H9 (cell line): Measurements from ENCODE around the gene CFAP99. TPM values are rescaled to one million over a fixed set of nuclear protein-coding genes. Genes with fewer than 3 reads are reported as not detected.

Experiments
- DNase-seq: peaks from one replicate; pipeline ENCODE4 v3.0.0-alpha.2; 2017
- H2AFZ ChIP-seq: one replicate; pipeline ENCODE4 v1.6.1; 2013; ENCODE audit warnings: mild to moderate bottlenecking, low read length, control low read depth, moderate library complexity
- H2AK5ac ChIP-seq: 2 replicates; pipeline ENCODE4 v1.6.1; 2013; ENCODE audit warnings: low read length, control low read depth, mixed read lengths; ENCODE audit not compliant: insufficient read length
- H2BK120ac ChIP-seq: one replicate; pipeline ENCODE4 v1.6.1; 2013; ENCODE audit warnings: low read depth, mild to moderate bottlenecking, low read length, control low read depth, inconsistent platforms; ENCODE audit not compliant: poor library complexity, severe bottlenecking
- H2BK12ac ChIP-seq: 2 replicates; pipeline ENCODE4 v1.6.1; 2013; ENCODE audit warnings: low read length, control low read depth, mixed read lengths, low read depth; ENCODE audit not compliant: insufficient read length
- H2BK15ac ChIP-seq: 2 replicates; pipeline ENCODE4 v1.6.1; 2013; ENCODE audit warnings: low read depth, low read length, control low read depth
- H2BK20ac ChIP-seq: one replicate; pipeline ENCODE4 v1.6.1; 2013; ENCODE audit warnings: low read depth, mild to moderate bottlenecking, low read length, control low read depth, inconsistent platforms; ENCODE audit not compliant: poor library complexity, severe bottlenecking
- H2BK5ac ChIP-seq: 2 replicates; pipeline ENCODE4 v1.6.1; 2013; ENCODE audit warnings: low read length, control low read depth, mixed read lengths; ENCODE audit not compliant: insufficient read length
- H3K14ac ChIP-seq: 2 replicates; pipeline ENCODE4 v1.6.1; 2013; ENCODE audit warnings: low read length, control low read depth; ENCODE audit not compliant: insufficient read depth
- H3K18ac ChIP-seq: 2 replicates; pipeline ENCODE4 v1.6.1; 2013; ENCODE audit warnings: low read depth, mild to moderate bottlenecking, mixed read lengths, low read length, control low read depth; ENCODE audit not compliant: insufficient read length
- H3K23ac ChIP-seq: 2 replicates; pipeline ENCODE4 v1.6.1; 2013; ENCODE audit warnings: low read length, control low read depth, mixed read lengths, low read depth; ENCODE audit not compliant: insufficient read length
- H3K23me2 ChIP-seq: 2 replicates; pipeline ENCODE4 v1.6.1; 2013; ENCODE audit warnings: low read depth, mild to moderate bottlenecking, mixed read lengths, low read length, control low read depth; ENCODE audit not compliant: insufficient read length, poor library complexity, severe bottlenecking
- H3K27ac ChIP-seq: 2 replicates; pipeline ENCODE4 v1.5.1; 2013; ENCODE audit warnings: low read length, control low read depth, mixed read lengths, low read depth; ENCODE audit not compliant: insufficient read length
- H3K27me3 ChIP-seq: 2 replicates; pipeline ENCODE4 v1.6.1; 2013; ENCODE audit warnings: low read length, control low read depth, inconsistent platforms; ENCODE audit not compliant: insufficient read depth
- H3K4ac ChIP-seq: 2 replicates; pipeline ENCODE4 v1.6.1; 2013; ENCODE audit warnings: low read depth, mild to moderate bottlenecking, control low read depth, inconsistent platforms, low read length, moderate library complexity
- H3K4me1 ChIP-seq: 2 replicates; pipeline ENCODE4 v1.6.1; 2013; ENCODE audit warnings: low read length, control low read depth, inconsistent platforms; ENCODE audit not compliant: insufficient read depth
- H3K4me2 ChIP-seq: 2 replicates; pipeline ENCODE4 v1.6.1; 2013; ENCODE audit warnings: low read length, control low read depth, mixed read lengths; ENCODE audit not compliant: insufficient read length, insufficient read depth
- H3K56ac ChIP-seq: 2 replicates; pipeline ENCODE4 v1.6.1; 2013; ENCODE audit warnings: low read depth, mild to moderate bottlenecking, mixed read lengths, low read length, control low read depth; ENCODE audit not compliant: insufficient read length
- H3K79me1 ChIP-seq: 2 replicates; pipeline ENCODE4 v1.6.1; 2013; ENCODE audit warnings: low read depth, mild to moderate bottlenecking, moderate library complexity, low read length, control low read depth, inconsistent platforms; ENCODE audit not compliant: insufficient read depth, poor library complexity, severe bottlenecking
- H3K79me2 ChIP-seq: 2 replicates; pipeline ENCODE4 v1.6.1; 2013; ENCODE audit warnings: low read length, control low read depth, inconsistent platforms; ENCODE audit not compliant: insufficient read depth
- H3K9ac ChIP-seq: 2 replicates; pipeline ENCODE4 v1.6.1; 2013; ENCODE audit warnings: low read length, control low read depth, mixed read lengths; ENCODE audit not compliant: insufficient read length; ENCODE audit errors: extremely low read depth
- H3K9me3 ChIP-seq: one replicate; pipeline ENCODE4 v1.6.1; 2013; ENCODE audit warnings: low read depth, low read length, inconsistent platforms; ENCODE audit not compliant: control insufficient read depth
- H3T11ph ChIP-seq: one replicate; pipeline ENCODE4 v1.6.1; 2013; ENCODE audit warnings: mild to moderate bottlenecking, low read length, control low read depth, inconsistent platforms
- H4K20me1 ChIP-seq: one replicate; pipeline ENCODE4 v1.6.1; 2013; ENCODE audit not compliant: control insufficient read depth, insufficient read length, insufficient read depth
- H4K5ac ChIP-seq: 2 replicates; pipeline ENCODE4 v1.6.1; 2013; ENCODE audit warnings: low read depth, mild to moderate bottlenecking, mixed read lengths, low read length, control low read depth; ENCODE audit not compliant: insufficient read length
- H4K8ac ChIP-seq: replicated peaks from 2 replicates; pipeline ENCODE4 v1.6.1; 2013; ENCODE audit warnings: low read length, control low read depth, mixed read lengths, low read depth; ENCODE audit not compliant: insufficient read length
- H4K91ac ChIP-seq: 2 replicates; pipeline ENCODE4 v1.6.1; 2013; ENCODE audit warnings: low read depth, mild to moderate bottlenecking, moderate library complexity, mixed read lengths, low read length, control low read depth; ENCODE audit not compliant: insufficient read length
- H3K27ac Mint-ChIP-seq, 3 experiments: 2 replicates in 2 of 3; 3 replicates in 1 of 3; pipeline ENCODE4 v1.8.0; 2020 to 2021; ENCODE audit warnings: mixed read lengths in 3 of 3, mild to moderate bottlenecking in 1 of 3, moderate library complexity in 1 of 3
- H3K27me3 Mint-ChIP-seq: 2 replicates; pipeline ENCODE4 v1.8.0; 2021; ENCODE audit warnings: low read depth, mild to moderate bottlenecking, moderate library complexity, mixed read lengths
- H3K36me3 Mint-ChIP-seq, 3 experiments: 2 replicates in 2 of 3; 3 replicates in 1 of 3; pipeline ENCODE4 v1.8.0; 2020 to 2021; ENCODE audit warnings: low read depth in 3 of 3, mixed read lengths in 3 of 3; ENCODE audit not compliant: insufficient read depth in 1 of 3
- H3K4me1 Mint-ChIP-seq, 2 experiments: 2 replicates each; pipeline ENCODE4 v1.8.0; 2020; ENCODE audit warnings: mixed read lengths in 2 of 2
- H3K4me3 Mint-ChIP-seq, 2 experiments: 2 replicates in 1 of 2; 3 replicates in 1 of 2; pipeline ENCODE4 v1.8.0; 2020 to 2021; ENCODE audit warnings: mild to moderate bottlenecking in 2 of 2, mixed read lengths in 2 of 2, moderate library complexity in 1 of 2
- H3K9me3 Mint-ChIP-seq, 2 experiments: 2 replicates in 1 of 2; 3 replicates in 1 of 2; pipeline ENCODE4 v1.8.0; 2020; ENCODE audit warnings: mild to moderate bottlenecking in 2 of 2, mixed read lengths in 2 of 2, moderate library complexity in 1 of 2
- WGBS: extraction: QIAGEN DNeasy Blood & Tissue Kit; methylation state at CpG from one replicate; pipeline ENCODE4 v1.1.7; 2013; ENCODE audit warnings: missing lambda C conversion rate, low lambda C conversion rate, mixed read lengths; ENCODE audit not compliant: insufficient read length; ENCODE audit errors: extremely low coverage; 5-methylcytosine and 5-hydroxymethylcytosine counted together
- total RNA-seq: library from RNA; stranded (reverse); gene quantifications from 2 replicates; pipeline ENCODE4 v1.2.1, GENCODE V29; 2021
- TF ChIP-seq, protein P1 (sequence below): fragments of 200-600 bp; sonication (generic); conservative IDR thresholded peaks from 3 replicates; pipeline ENCODE4 v1.8.0; 2021; ENCODE audit warnings: antibody characterized with exemption, mild to moderate bottlenecking

The CFAP99 gene
- total RNA-seq, 1 experiment from 2014 or later = 0.35 TPM

DNA sequence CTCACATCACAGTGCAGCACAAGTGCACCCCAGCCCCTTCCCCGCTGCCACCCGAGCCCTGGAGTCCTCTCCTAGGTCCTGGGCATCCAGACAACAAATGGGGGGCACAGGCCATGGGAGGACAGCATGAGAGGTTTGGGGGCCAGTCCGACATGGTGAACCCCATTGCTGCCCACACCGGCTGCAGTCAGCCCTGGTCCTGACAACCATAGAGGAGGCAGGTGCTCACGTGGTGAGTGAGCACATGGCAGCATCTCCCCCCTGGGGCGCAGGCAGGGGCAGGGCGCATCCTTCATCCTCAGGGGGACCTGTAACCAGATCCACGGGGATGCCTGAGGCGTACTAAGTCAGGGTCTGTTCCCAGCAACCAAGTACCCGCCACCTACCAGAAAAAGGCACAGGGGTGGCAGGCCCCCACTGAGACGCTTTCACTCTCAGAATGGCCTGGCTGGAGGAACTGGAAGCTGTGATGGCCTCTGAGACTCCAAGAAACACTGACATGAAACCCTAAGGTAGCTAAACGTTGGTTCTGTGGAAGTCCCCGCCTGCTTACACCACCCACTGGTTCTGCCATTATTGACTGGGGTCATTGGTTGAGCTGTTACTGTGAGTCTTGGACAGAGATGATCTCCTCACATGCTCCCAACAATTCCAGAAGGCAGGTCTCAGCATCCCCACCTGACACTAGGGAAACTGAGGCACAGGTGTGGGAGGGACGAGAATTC, 6.8 kb upstream of the CFAP99 start:
- peaks cover 12% of the 10 kb centered on the region; the same call in 1 of the 2 replicates for H3K27me3 ChIP-seq
- H3K14ac ChIP-seq = no peak overlapping the region; the same call in 1 of the 2 replicates

More for the DNA sequence above, 6.8 kb upstream of the CFAP99 start:
- H4K20me1 ChIP-seq = peaks cover 3% of the 10 kb centered on the region
- no peaks in the 10 kb centered on the region; a peak in 1 of 7 replicates for H3K36me3 Mint-ChIP-seq
- H4K5ac ChIP-seq = no peak overlapping the region
- H3K4ac ChIP-seq = no peak overlapping the region
- no peak overlapping the region for H4K8ac ChIP-seq
- peaks cover 21% of the 10 kb centered on the region for H3K23me2 ChIP-seq
- peak overlapping the region; percentile 75 for H3K4me2 ChIP-seq
- WGBS = no CpG with 5 or more reads among the region's 14 CpGs
- H3K4me1 ChIP-seq = peaks cover 6% of the 10 kb centered on the region; the same call in 1 of the 2 replicates
- no peak overlapping the region for H2AFZ ChIP-seq
- DNase-seq = no peak
- H3K4me1 Mint-ChIP-seq = peaks cover 37 to 43% of the 10 kb centered on the region in 2 experiments
- no peak overlapping the region for H2BK120ac ChIP-seq
- H3T11ph ChIP-seq = no peak overlapping the region
- no peak overlapping the region for H4K91ac ChIP-seq
- peaks cover 41% of the 10 kb centered on the region for H3K27me3 Mint-ChIP-seq
- no peak overlapping the region for H2AK5ac ChIP-seq
- H2BK15ac ChIP-seq = no peak overlapping the region
- peaks cover 0 to 3% of the 10 kb centered on the region in 2 experiments; a peak in 1 of 5 replicates for H3K9me3 Mint-ChIP-seq
- peak overlapping the region; percentile 43 to 47; a peak in 2 of 5 replicates for H3K4me3 Mint-ChIP-seq
- H3K23ac ChIP-seq = no peak overlapping the region
- no peak overlapping the region for H2BK20ac ChIP-seq
- TF ChIP-seq, protein P1, sequence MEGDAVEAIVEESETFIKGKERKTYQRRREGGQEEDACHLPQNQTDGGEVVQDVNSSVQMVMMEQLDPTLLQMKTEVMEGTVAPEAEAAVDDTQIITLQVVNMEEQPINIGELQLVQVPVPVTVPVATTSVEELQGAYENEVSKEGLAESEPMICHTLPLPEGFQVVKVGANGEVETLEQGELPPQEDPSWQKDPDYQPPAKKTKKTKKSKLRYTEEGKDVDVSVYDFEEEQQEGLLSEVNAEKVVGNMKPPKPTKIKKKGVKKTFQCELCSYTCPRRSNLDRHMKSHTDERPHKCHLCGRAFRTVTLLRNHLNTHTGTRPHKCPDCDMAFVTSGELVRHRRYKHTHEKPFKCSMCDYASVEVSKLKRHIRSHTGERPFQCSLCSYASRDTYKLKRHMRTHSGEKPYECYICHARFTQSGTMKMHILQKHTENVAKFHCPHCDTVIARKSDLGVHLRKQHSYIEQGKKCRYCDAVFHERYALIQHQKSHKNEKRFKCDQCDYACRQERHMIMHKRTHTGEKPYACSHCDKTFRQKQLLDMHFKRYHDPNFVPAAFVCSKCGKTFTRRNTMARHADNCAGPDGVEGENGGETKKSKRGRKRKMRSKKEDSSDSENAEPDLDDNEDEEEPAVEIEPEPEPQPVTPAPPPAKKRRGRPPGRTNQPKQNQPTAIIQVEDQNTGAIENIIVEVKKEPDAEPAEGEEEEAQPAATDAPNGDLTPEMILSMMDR = no peak
- no peak overlapping the region for H2BK12ac ChIP-seq
- H3K56ac ChIP-seq = no peak overlapping the region
- no peaks in the 10 kb centered on the region for H3K9me3 ChIP-seq
- no peaks in the 10 kb centered on the region for H3K79me2 ChIP-seq
- H3K27ac Mint-ChIP-seq = no peak overlapping the region; a peak in 1 of 7 replicates
- H3K27ac ChIP-seq = no peak overlapping the region
- H3K79me1 ChIP-seq = no peaks in the 10 kb centered on the region
- H3K9ac ChIP-seq = no peak overlapping the region
- no peak overlapping the region for H2BK5ac ChIP-seq
- no peak overlapping the region for H3K18ac ChIP-seq
